BJ (cell line): ENCODE results near the gene ATG2B. TPM values are rescaled to one million over a fixed set of nuclear protein-coding genes. Genes with fewer than 3 reads are reported as not detected.

Experiments
- CTCF ChIA-PET: fragments of 350-600 bp; formaldehyde crosslinking; extraction: SDS; loops from one replicate; lab custom pipeline; 2021; ENCODE audit warnings: antibody characterized with exemption, inconsistent platforms; lab: Yijun Ruan, JAX
- POLR2A ChIA-PET: fragments of 300-600 bp; sonication (Branson Sonifier 250); formaldehyde crosslinking; extraction: SDS; loops from one replicate; lab custom pipeline; 2021; ENCODE audit warnings: antibody characterized with exemption; lab: Charles Lee
- DNase-seq: peaks from one replicate; pipeline ENCODE4 v3.0.0-alpha.2; 2011; ENCODE audit warnings: low read depth
- H3K27me3 ChIP-seq: 2 replicates; pipeline ENCODE4 v1.6.0; 2011; ENCODE audit warnings: low read length; ENCODE audit not compliant: control insufficient read depth, insufficient read depth
- H3K36me3 ChIP-seq: 2 replicates; pipeline ENCODE4 v1.5.1; 2011; ENCODE audit warnings: low read length; ENCODE audit not compliant: control insufficient read depth, insufficient read depth
- H3K4me3 ChIP-seq: 2 replicates; pipeline ENCODE4 v1.5.1; 2011; ENCODE audit warnings: low read depth, mild to moderate bottlenecking, control low read depth, low read length
- CTCF ChIP-seq: IDR thresholded peaks from 2 replicates; pipeline ENCODE4 v1.5.1; 2011; ENCODE audit warnings: low read depth, mild to moderate bottlenecking, control low read depth, inconsistent platforms, low read length, moderate library complexity; ENCODE audit not compliant: insufficient read depth
- polyA plus RNA-seq: library from polyadenylated mRNA; depleted of rRNA; stranded (reverse); fragments of >200 nt; gene quantifications from 2 replicates; pipeline ENCODE4 v1.2.3, GENCODE V29; 2011

Gene ATG2B
- polyA plus RNA-seq, 1 experiment: 11.6 TPM

GRCh38 chr14:96243785-96244184, 119.4 kb downstream of the ATG2B start:
- ChIA-PET CTCF (interaction anchor here (0.9 to 1.5 kb wide), 3 partner anchors 16 to 143 kb away, joined by 3 to 5 read pairs (median 3); no protein-coding TSS in a partner anchor), POLR2A (no interaction called here)
- no peak for DNase-seq

GRCh38 chr14:96242126-96242525, 121.0 kb downstream of the ATG2B start:
- no peak for TF ChIP-seq CTCF
- Histone ChIP-seq H3K27me3 (no peaks in the 10 kb centered on the region), H3K36me3 (peaks cover 36% of the 10 kb centered on the region), H3K4me3 (no peak overlapping the region)
- ChIA-PET CTCF (interaction anchor here (0.8 kb wide), 1 partner anchor 10 kb away, joined by 3 read pairs; no protein-coding TSS in a partner anchor), POLR2A (no interaction called here)
- DNase-seq: no peak

More at GRCh38 chr14:96243785-96244184, 119.4 kb downstream of the ATG2B start:
- Histone ChIP-seq H3K4me3 (no peak overlapping the region), H3K36me3 (peaks cover 28% of the 10 kb centered on the region), H3K27me3 (no peaks in the 10 kb centered on the region)
- no peak for TF ChIP-seq CTCF

- Histone ChIP-seq H3K27me3 (no peaks in the 10 kb centered on the region), H3K4me3 (no peak overlapping the region), H3K36me3 (peaks cover 40% of the 10 kb centered on the region)
- POLR2A ChIA-PET: no interaction called here
- CTCF ChIA-PET: no interaction called here
- no peak for DNase-seq
- no peak for TF ChIP-seq CTCF
These were observed 122.5 kb downstream of the ATG2B start for GRCh38 chr14:96240641-96241040.

- CTCF ChIA-PET: interaction anchor here (1.1 kb wide), 1 partner anchor 14 kb away, joined by 3 read pairs; no protein-coding TSS in a partner anchor
- POLR2A ChIA-PET: no interaction called here
- no peak for DNase-seq
- Histone ChIP-seq H3K36me3 (peaks cover 41% of the 10 kb centered on the region), H3K4me3 (no peak overlapping the region), H3K27me3 (no peaks in the 10 kb centered on the region)
- TF ChIP-seq CTCF: no peak
These were observed 123.4 kb downstream of the ATG2B start for GRCh38 chr14:96239711-96240141.

GRCh38 chr14:96238676-96239265, 124.4 kb downstream of the ATG2B start:
- ChIA-PET CTCF (interaction anchor here (1.1 kb wide), 1 partner anchor 14 kb away, joined by 3 read pairs; no protein-coding TSS in a partner anchor), POLR2A (no interaction called here)
- Histone ChIP-seq H3K27me3 (no peaks in the 10 kb centered on the region), H3K4me3 (no peak overlapping the region), H3K36me3 (peaks cover 40% of the 10 kb centered on the region)
- no peak for TF ChIP-seq CTCF
- DNase-seq: no peak
